Hepatocyte (in vitro differentiated cells): ENCODE results near the gene CRIM1.

Experiments used
- CTCF ChIP-seq: fragments of 200-600 bp; sonication (generic); IDR thresholded peaks from 2 replicates; pipeline ENCODE4 v1.5.1; 2016; ENCODE audit warnings: antibody characterized with exemption, mild to moderate bottlenecking; ENCODE audit not compliant: poor library complexity
- EZH2phosphoT487 ChIP-seq: fragments of 200-600 bp; sonication (generic); IDR thresholded peaks from one replicate; pipeline ENCODE4 v1.6.1; 2018; ENCODE audit warnings: antibody characterized with exemption, mild to moderate bottlenecking, low read depth, moderate library complexity; ENCODE audit not compliant: unreplicated experiment, severe bottlenecking

GRCh38 chr2:36399050-36399449 is 43.5 kb downstream of the CRIM1 start:
- TF ChIP-seq CTCF = no peak
- no peak for TF ChIP-seq EZH2phosphoT487
